OCI-LY3 (cell line): ENCODE data around the gene FIG4.

Experiments used
- CTCF ChIP-seq: fragments of 200-600, 300-600 bp; sonication (generic); IDR thresholded peaks from 2 replicates; pipeline ENCODE4 v1.5.1; 2014; ENCODE audit warnings: antibody characterized with exemption, low read length, low read depth
- EZH2phosphoT487 ChIP-seq: fragments of 200-600 bp; shearing (Covaris generic); IDR thresholded peaks from 2 replicates; pipeline ENCODE4 v1.6.1; 2018; ENCODE audit warnings: antibody characterized with exemption, mixed run types, low read depth

GRCh38 chr6:109770047-109770446, 79.0 kb downstream of the FIG4 start:
- TF ChIP-seq CTCF = no peak
- TF ChIP-seq EZH2phosphoT487 = no peak
